Suprapubic skin (tissue), 4 donors: Measurements from ENCODE around the gene SAC3D1. TPM values are rescaled to one million over a fixed set of nuclear protein-coding genes. Genes with fewer than 3 reads are reported as not detected.
"Not testable (repeated sequence)": the region's sequence is repeated elsewhere in the genome, so short reads cannot be mapped to it uniquely, and the experiment has no call there.

Experiments
- DNase-seq, 2 donors: peaks; one replicate each; pipeline ENCODE4 v3.0.0-alpha.2; 2019; ENCODE audit warnings: low spot score in 2 of 2
- H3K27ac ChIP-seq: fragments of 200-600 bp; sonication (generic); one replicate; pipeline ENCODE4 v1.5.1; 2019
- H3K27me3 ChIP-seq: fragments of 200-600 bp; sonication (generic); one replicate; pipeline ENCODE4 v1.5.1; 2019
- H3K36me3 ChIP-seq: fragments of 200-600 bp; sonication (generic); one replicate; pipeline ENCODE4 v1.5.1; 2019
- H3K4me1 ChIP-seq: fragments of 200-600 bp; sonication (generic); one replicate; pipeline ENCODE4 v1.5.1; 2019
- H3K4me3 ChIP-seq: fragments of 200-600 bp; sonication (generic); one replicate; pipeline ENCODE4 v1.5.1; 2019; ENCODE audit warnings: mild to moderate bottlenecking
- H3K9me3 ChIP-seq: fragments of 200-600 bp; sonication (generic); one replicate; pipeline ENCODE4 v1.5.1; 2019
- CTCF ChIP-seq, 2 donors: fragments of 200-600 bp in 1 of 2; fragments of 450-650 bp in 1 of 2; sonication (generic) in 1 of 2; IDR thresholded peaks; one replicate each; pipeline ENCODE4 v1.5.1; 2016 to 2019; ENCODE audit warnings: antibody characterized with exemption in 2 of 2, mild to moderate bottlenecking in 1 of 2, moderate library complexity in 1 of 2
- EP300 ChIP-seq: sonication (generic); formaldehyde crosslinking; IDR thresholded peaks from one replicate; pipeline ENCODE4 v1.6.1; 2017; ENCODE audit warnings: antibody characterized with exemption
- POLR2A ChIP-seq, 2 donors: fragments of 450-650 bp; IDR thresholded peaks; one replicate each; pipeline ENCODE4 v1.6.1; 2017; ENCODE audit warnings: antibody characterized with exemption in 2 of 2, mild to moderate bottlenecking in 2 of 2, moderate library complexity in 2 of 2
- POLR2AphosphoS5 ChIP-seq, 3 donors: sonication (generic); formaldehyde crosslinking; IDR thresholded peaks; one replicate each; pipeline ENCODE4 v1.6.1; 2017; ENCODE audit warnings: antibody characterized with exemption in 3 of 3
- WGBS: methylation state at CpG from one replicate; pipeline ENCODE4 v1.1.5; 2018; 5-methylcytosine and 5-hydroxymethylcytosine counted together
- total RNA-seq, 4 donors: library from RNA; depleted of rRNA; stranded (reverse); fragments of >200 nt; gene quantifications; one replicate each; pipeline ENCODE4 v1.1.0, GENCODE V29; 2016

Gene SAC3D1
- total RNA-seq, 4 donors from 2014 or later: 8.7 to 16.5 (median 12.4) TPM

- Histone ChIP-seq H3K27me3 (no peaks in the 10 kb centered on the region), H3K27ac (no peak overlapping the region), H3K36me3 (peaks cover 29% of the 10 kb centered on the region), H3K4me3 (no peak overlapping the region), H3K9me3 (no peaks in the 10 kb centered on the region), H3K4me1 (peaks cover 33% of the 10 kb centered on the region)
- WGBS: 77% methylated on average over 4 of the region's 4 CpGs
- no peak for DNase-seq
- TF ChIP-seq POLR2AphosphoS5 (IDR thresholded peaks at IDR 0.05) (no peak), CTCF (IDR thresholded peaks at IDR 0.05) (no peak), POLR2A (IDR thresholded peaks at IDR 0.05) (no peak), EP300 (no peak)
These were observed 24.3 kb upstream of the SAC3D1 start for GRCh38 chr11:65016705-65017104.

GRCh38 chr11:65017937-65018336 is 23.1 kb upstream of the SAC3D1 start:
- no peak overlapping the region for H3K27ac ChIP-seq
- DNase-seq: no peak
- peaks cover 42% of the 10 kb centered on the region for H3K36me3 ChIP-seq
- H3K27me3 ChIP-seq: no peaks in the 10 kb centered on the region
- WGBS: 99% methylated on average over 6 of the region's 6 CpGs
- H3K4me3 ChIP-seq: no peak overlapping the region
- peaks cover 31% of the 10 kb centered on the region for H3K4me1 ChIP-seq
- TF ChIP-seq POLR2AphosphoS5 (IDR thresholded peaks at IDR 0.05) (no peak), EP300 (no peak), CTCF (IDR thresholded peaks at IDR 0.05) (no peak), POLR2A (IDR thresholded peaks at IDR 0.05) (no peak)
- no peaks in the 10 kb centered on the region for H3K9me3 ChIP-seq

- peaks cover 21% of the 10 kb centered on the region for H3K4me1 ChIP-seq
- H3K27ac ChIP-seq: no peak overlapping the region
- H3K36me3 ChIP-seq: peaks cover 42% of the 10 kb centered on the region
- no peaks in the 10 kb centered on the region for H3K9me3 ChIP-seq
- TF ChIP-seq POLR2A (IDR thresholded peaks at IDR 0.05) (no peak), CTCF (IDR thresholded peaks at IDR 0.05) (no peak), EP300 (no peak), POLR2AphosphoS5 (IDR thresholded peaks at IDR 0.05) (no peak)
- DNase-seq: no peak
- 90% methylated on average over 7 of the region's 7 CpGs for WGBS
- no peaks in the 10 kb centered on the region for H3K27me3 ChIP-seq
- H3K4me3 ChIP-seq: no peak overlapping the region
These were observed 21.2 kb upstream of the SAC3D1 start for GRCh38 chr11:65019824-65020223.

GRCh38 chr11:65021003-65021402 is 20.0 kb upstream of the SAC3D1 start:
- H3K4me3 ChIP-seq: no peak overlapping the region
- no peaks in the 10 kb centered on the region for H3K9me3 ChIP-seq
- DNase-seq: no peak
- 73% methylated on average over 3 of the region's 3 CpGs for WGBS
- no peak overlapping the region for H3K27ac ChIP-seq
- H3K36me3 ChIP-seq: peaks cover 42% of the 10 kb centered on the region
- H3K27me3 ChIP-seq: no peaks in the 10 kb centered on the region
- TF ChIP-seq POLR2A (IDR thresholded peaks at IDR 0.05) (no peak), POLR2AphosphoS5 (IDR thresholded peaks at IDR 0.05) (no peak), CTCF (IDR thresholded peaks at IDR 0.05) (no peak), EP300 (no peak)
- peaks cover 9% of the 10 kb centered on the region for H3K4me1 ChIP-seq

- no peak overlapping the region for H3K27ac ChIP-seq
- H3K27me3 ChIP-seq: no peaks in the 10 kb centered on the region
- no peak for TF ChIP-seq CTCF (IDR thresholded peaks at IDR 0.05)
- TF ChIP-seq POLR2A (IDR thresholded peaks at IDR 0.05): no peak
- no peak for TF ChIP-seq EP300
- no peak for TF ChIP-seq POLR2AphosphoS5 (IDR thresholded peaks at IDR 0.05)
- peaks cover 42% of the 10 kb centered on the region for H3K36me3 ChIP-seq
- no peaks in the 10 kb centered on the region for H3K9me3 ChIP-seq
- no peak for DNase-seq
- no peak overlapping the region for H3K4me3 ChIP-seq
- H3K4me1 ChIP-seq: peaks cover 4% of the 10 kb centered on the region
- 100% methylated on average over 7 of the region's 11 CpGs for WGBS
These were observed 19.5 kb upstream of the SAC3D1 start for GRCh38 chr11:65021509-65021908.

GRCh38 chr11:65023502-65023901 is 17.5 kb upstream of the SAC3D1 start:
- DNase-seq, H3K27me3 ChIP-seq, H3K4me3 ChIP-seq, H3K9me3 ChIP-seq, H3K27ac ChIP-seq: not testable (repeated sequence)
- peaks cover 37% of the 10 kb centered on the region for H3K36me3 ChIP-seq
- peaks cover 11% of the 10 kb centered on the region for H3K4me1 ChIP-seq
- 85% methylated on average over 8 of the region's 8 CpGs for WGBS
